Neuronal stem cell (in vitro differentiated cells): ENCODE measurements around the gene SPCS2. TPM values are rescaled to one million over a fixed set of nuclear protein-coding genes. Genes with fewer than 3 reads are reported as not detected.

ENCODE experiments used
- DNase-seq: peaks from one replicate; pipeline ENCODE4 v3.0.0-alpha.2; 2013; ENCODE audit warnings: low spot score
- H2AFZ ChIP-seq: one replicate; pipeline ENCODE4 v1.6.1; 2013; ENCODE audit warnings: mild to moderate bottlenecking, low read length, inconsistent platforms
- H2AK5ac ChIP-seq: 2 replicates; pipeline ENCODE4 v1.6.1; 2013; ENCODE audit warnings: low read depth, mild to moderate bottlenecking, inconsistent platforms, low read length, moderate library complexity, mixed read lengths
- H2BK120ac ChIP-seq: 2 replicates; pipeline ENCODE4 v1.6.1; 2013; ENCODE audit warnings: low read depth, mild to moderate bottlenecking, inconsistent platforms, low read length, moderate library complexity, mixed read lengths
- H2BK12ac ChIP-seq: one replicate; pipeline ENCODE4 v1.6.1; 2013; ENCODE audit warnings: low read length, inconsistent platforms
- H2BK15ac ChIP-seq: 2 replicates; pipeline ENCODE4 v1.6.1; 2013; ENCODE audit warnings: mild to moderate bottlenecking, low read length, inconsistent platforms, mixed read lengths
- H2BK5ac ChIP-seq: one replicate; pipeline ENCODE4 v1.6.1; 2013; ENCODE audit warnings: inconsistent platforms, mild to moderate bottlenecking, low read length, moderate library complexity
- H3K14ac ChIP-seq: one replicate; pipeline ENCODE4 v1.6.1; 2013; ENCODE audit warnings: low read length, inconsistent platforms
- H3K18ac ChIP-seq: 2 replicates; pipeline ENCODE4 v1.6.1; 2013; ENCODE audit warnings: low read length, inconsistent platforms
- H3K23ac ChIP-seq: 2 replicates; pipeline ENCODE4 v1.6.1; 2013; ENCODE audit warnings: low read depth, mild to moderate bottlenecking, mixed read lengths, low read length, inconsistent platforms; ENCODE audit not compliant: poor library complexity
- H3K27ac ChIP-seq: replicated peaks from 3 replicates; pipeline ENCODE4 v1.5.1; 2013; ENCODE audit warnings: low read length, inconsistent platforms
- H3K27me3 ChIP-seq, 3 experiments: 2 replicates each; pipeline ENCODE4 v1.6.1; 2013; ENCODE audit warnings: low read length in 3 of 3, mild to moderate bottlenecking in 2 of 3, inconsistent platforms in 1 of 3, low read depth in 1 of 3, mixed read lengths in 1 of 3, moderate library complexity in 1 of 3; ENCODE audit not compliant: control insufficient read depth in 3 of 3, insufficient read depth in 3 of 3
- H3K36me3 ChIP-seq, 2 donors: replicated peaks in 1 of 2; 2 replicates each; pipeline ENCODE4 v1.6.1; 2013; ENCODE audit warnings: low read length in 2 of 2; ENCODE audit not compliant: control insufficient read depth in 2 of 2, insufficient read depth in 2 of 2
- H3K4ac ChIP-seq: 2 replicates; pipeline ENCODE4 v1.6.1; 2013; ENCODE audit warnings: inconsistent platforms, mild to moderate bottlenecking, low read length, moderate library complexity
- H3K4me1 ChIP-seq, 2 donors: 1 replicate in 1 of 2; 2 replicates in 1 of 2; pipeline ENCODE4 v1.6.1; 2013; ENCODE audit warnings: low read length in 2 of 2, low read depth in 1 of 2; ENCODE audit not compliant: control insufficient read depth in 2 of 2, insufficient read depth in 1 of 2
- H3K4me2 ChIP-seq: one replicate; pipeline ENCODE4 v1.6.1; 2013; ENCODE audit warnings: mild to moderate bottlenecking, low read length, inconsistent platforms; ENCODE audit not compliant: insufficient read depth, poor library complexity, severe bottlenecking
- H3K4me3 ChIP-seq, 2 donors: 2 replicates each; pipeline ENCODE4 v1.5.1; 2013; ENCODE audit warnings: low read length in 2 of 2, mild to moderate bottlenecking in 2 of 2, inconsistent platforms in 1 of 2, moderate library complexity in 1 of 2
- H3K79me1 ChIP-seq: one replicate; pipeline ENCODE4 v1.6.1; 2013; ENCODE audit warnings: low read depth, mild to moderate bottlenecking, inconsistent platforms, low read length, moderate library complexity
- H3K9ac ChIP-seq: one replicate; pipeline ENCODE4 v1.6.1; 2013; ENCODE audit warnings: mild to moderate bottlenecking, low read depth, low read length, inconsistent platforms; ENCODE audit not compliant: poor library complexity
- H3K9me3 ChIP-seq, 2 donors: replicated peaks in 1 of 2; 2 replicates each; pipeline versions ENCODE3 to v1.6.1; 2013; ENCODE audit warnings: low read length in 2 of 2, mild to moderate bottlenecking in 2 of 2, inconsistent platforms in 1 of 2, low read depth in 1 of 2, mixed read lengths in 1 of 2, moderate library complexity in 1 of 2; ENCODE audit not compliant: control insufficient read depth in 2 of 2, insufficient read depth in 1 of 2
- H4K8ac ChIP-seq: one replicate; pipeline ENCODE4 v1.6.1; 2013; ENCODE audit warnings: low read depth, mild to moderate bottlenecking, inconsistent platforms, low read length, moderate library complexity
- H4K91ac ChIP-seq: one replicate; pipeline ENCODE4 v1.6.1; 2013; ENCODE audit warnings: low read length, low read depth, mild to moderate bottlenecking, inconsistent platforms; ENCODE audit not compliant: poor library complexity
- whole genome bisulfite sequencing, 2 donors: extraction: QIAGEN DNeasy Blood & Tissue Kit; methylation state at CpG; one replicate each; pipeline ENCODE4 v1.1.7; 2013; ENCODE audit warnings: missing lambda C conversion rate in 2 of 2, mixed read lengths in 1 of 2; ENCODE audit not compliant: insufficient read length in 2 of 2, insufficient replicate concordance in 1 of 2; ENCODE audit errors: extremely low coverage in 2 of 2; 5-methylcytosine and 5-hydroxymethylcytosine counted together
- polyA plus RNA-seq, 2 experiments: library from polyadenylated mRNA; stranded (reverse); fragments of 200-250 nt; gene quantifications; one replicate each; pipeline ENCODE4 v1.2.3, GENCODE V29; 2013

Gene SPCS2
- 88.1 TPM for polyA plus RNA-seq (2013, experiment 1 of 2)
- polyA plus RNA-seq (2013, experiment 2 of 2): 88.8 TPM

GRCh38 chr11:74948898-74949752 lies at the start of gene SPCS2, which contains the start of gene XRRA1:
SPCS2 (plus strand) TSS chr11:74949266; CDS start chr11:74949286, 20 bp downstream.
XRRA1 (minus strand) TSS chr11:74949091; CDS start chr11:74940878, 8,213 bp downstream.
- Histone ChIP-seq H2BK120ac (no peak within 1 kb of the TSS), H3K79me1 (peaks cover under 1% of the 10 kb centered on the region), H3K23ac (peak within 1 kb of the TSS; percentile 97), H3K9me3 (no peaks in the 10 kb centered on the region), H2AFZ (peak within 1 kb of the TSS; percentile 94), H2BK15ac (peak within 1 kb of the TSS; percentile 63), H3K4me1 (peaks cover 5% of the 10 kb centered on the region in 2 donors), H3K9ac (peak within 1 kb of the TSS; percentile 80), H3K4me3 (peak within 1 kb of the TSS; percentile 92 to 94), H3K14ac (no peak within 1 kb of the TSS), H4K8ac (peak within 1 kb of the TSS; percentile 24), H3K4me2 (peak within 1 kb of the TSS; percentile 81), H3K18ac (peak within 1 kb of the TSS; percentile 97), H3K36me3 (peaks cover 3 to 29% of the 10 kb centered on the region in 2 donors), H3K4ac (no peak within 1 kb of the TSS), H3K27me3 (no peaks in the 10 kb centered on the region), H3K27ac (peak within 1 kb of the TSS; percentile 6), H2BK12ac (no peak within 1 kb of the TSS), H2BK5ac (peak within 1 kb of the TSS; percentile 19), H4K91ac (peak within 1 kb of the TSS; percentile 3), H2AK5ac (no peak within 1 kb of the TSS)
- WGBS, 2 donors: no CpG with 5 or more reads among the region's 67 CpGs
- DNase-seq: peak; percentile 94

GRCh38 chr11:74902342-74902741 lies 46.7 kb upstream of the SPCS2 start:
- Histone ChIP-seq H2BK120ac (no peak overlapping the region), H3K79me1 (no peaks in the 10 kb centered on the region), H2AFZ (no peak overlapping the region), H4K91ac (no peak overlapping the region), H2BK15ac (no peak overlapping the region), H3K27ac (no peak overlapping the region), H3K14ac (no peak overlapping the region), H3K9me3 (peaks cover 0 to 10% of the 10 kb centered on the region in 2 donors), H3K4me3 (no peak overlapping the region), H2BK5ac (no peak overlapping the region), H3K4me1 (no peaks in the 10 kb centered on the region), H3K36me3 (peaks cover 2 to 8% of the 10 kb centered on the region in 2 donors), H3K4ac (no peak overlapping the region), H3K27me3 (no peaks in the 10 kb centered on the region), H2AK5ac (no peak overlapping the region), H3K23ac (no peak overlapping the region), H3K18ac (no peak overlapping the region), H2BK12ac (no peak overlapping the region), H3K4me2 (no peak overlapping the region), H4K8ac (no peak overlapping the region), H3K9ac (no peak overlapping the region)
- WGBS, 2 donors: no CpG with 5 or more reads among the region's 4 CpGs
- DNase-seq: no peak

GRCh38 chr11:74905326-74905725 lies 43.7 kb upstream of the SPCS2 start:
- Histone ChIP-seq H3K18ac (no peak overlapping the region), H2BK15ac (no peak overlapping the region), H3K4me1 (no peaks in the 10 kb centered on the region), H4K8ac (no peak overlapping the region), H2BK120ac (no peak overlapping the region), H3K4me3 (no peak overlapping the region), H3K27me3 (no peaks in the 10 kb centered on the region), H2BK12ac (no peak overlapping the region), H3K4ac (no peak overlapping the region), H3K9ac (no peak overlapping the region), H2AK5ac (no peak overlapping the region), H4K91ac (no peak overlapping the region), H3K9me3 (peaks cover 0 to 10% of the 10 kb centered on the region in 2 donors), H3K14ac (no peak overlapping the region), H3K4me2 (no peak overlapping the region), H2AFZ (no peak overlapping the region), H3K79me1 (no peaks in the 10 kb centered on the region), H3K27ac (no peak overlapping the region), H2BK5ac (no peak overlapping the region), H3K36me3 (peaks cover 2 to 29% of the 10 kb centered on the region in 2 donors), H3K23ac (no peak overlapping the region)
- DNase-seq: no peak
- WGBS, 2 donors: no CpG with 5 or more reads among the region's 3 CpGs

- no peak overlapping the region for H2BK120ac ChIP-seq
- H3K9me3 ChIP-seq: no peaks in the 10 kb centered on the region
- H4K8ac ChIP-seq: no peak overlapping the region
- no CpG with 5 or more reads among the region's 4 CpGs for WGBS, 2 donors
- H3K79me1 ChIP-seq: no peaks in the 10 kb centered on the region
- no peak overlapping the region for H3K27ac ChIP-seq
- H2BK15ac ChIP-seq: no peak overlapping the region
- H4K91ac ChIP-seq: no peak overlapping the region
- no peak for DNase-seq
- H2AK5ac ChIP-seq: no peak overlapping the region
- no peak overlapping the region for H2AFZ ChIP-seq
- no peak overlapping the region for H3K4ac ChIP-seq
- no peak overlapping the region for H2BK12ac ChIP-seq
- H3K4me2 ChIP-seq: no peak overlapping the region
- no peak overlapping the region for H3K9ac ChIP-seq
- no peak overlapping the region for H2BK5ac ChIP-seq
- no peak overlapping the region for H3K18ac ChIP-seq
- H3K36me3 ChIP-seq: peaks cover 2 to 31% of the 10 kb centered on the region in 2 donors
- no peak overlapping the region for H3K23ac ChIP-seq
- H3K4me1 ChIP-seq: no peaks in the 10 kb centered on the region
- H3K4me3 ChIP-seq: no peak overlapping the region
- H3K27me3 ChIP-seq: no peaks in the 10 kb centered on the region
- no peak overlapping the region for H3K14ac ChIP-seq
These were observed 39.7 kb upstream of the SPCS2 start for GRCh38 chr11:74909385-74909784.
